AG08396 (cell line): ENCODE measurements around the gene ST3GAL4.

Experiments used
- DNase-seq: peaks from one replicate; pipeline ENCODE4 v3.0.0; 2012; ENCODE audit warnings: low spot score, mixed read lengths

Gene ST3GAL4

DNA sequence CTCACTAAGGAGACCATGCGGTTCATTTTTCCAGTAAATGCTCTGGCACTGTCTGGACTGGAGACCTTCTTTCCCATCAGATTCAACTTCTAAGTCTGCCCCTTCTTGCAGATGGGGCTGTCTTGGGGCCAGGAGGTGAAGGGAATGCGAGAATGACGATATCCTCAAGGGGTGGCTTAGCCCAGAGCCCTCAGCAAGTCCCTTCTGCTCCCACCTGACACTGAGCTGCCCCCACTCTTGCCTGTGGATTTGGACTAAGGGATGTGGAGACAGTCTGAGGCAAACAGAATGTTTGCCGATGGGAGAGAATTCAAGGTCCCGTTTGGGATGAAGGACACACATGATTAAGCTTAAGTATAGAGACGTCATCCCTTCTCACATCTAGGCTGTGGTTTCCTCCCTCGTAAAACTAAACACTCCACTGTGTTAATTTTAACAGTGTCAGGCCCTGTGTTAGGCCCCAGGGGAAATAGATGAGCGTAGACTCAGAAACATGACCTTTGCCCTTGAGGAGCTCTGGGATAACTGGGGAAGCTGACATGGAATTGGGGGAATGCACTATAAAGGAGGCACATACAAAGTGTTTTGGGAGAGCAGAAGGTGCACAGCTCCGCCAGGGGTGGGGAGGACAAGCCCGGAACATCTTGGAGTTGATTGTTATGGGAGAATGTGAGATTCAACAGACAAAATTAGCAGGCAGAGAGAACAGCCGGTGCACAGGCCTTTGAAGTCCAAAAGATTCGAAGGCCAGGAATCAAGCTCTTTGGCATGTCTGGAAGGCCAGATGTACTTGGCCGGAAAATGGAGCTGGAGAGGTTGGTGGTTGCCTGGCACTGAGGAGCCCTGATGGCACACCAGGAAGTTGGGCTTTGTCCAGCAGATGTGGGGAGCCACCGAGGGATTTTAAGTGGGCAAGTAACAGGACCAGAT is 71.6 kb downstream of the ST3GAL4 start:
- no peak for DNase-seq

DNA sequence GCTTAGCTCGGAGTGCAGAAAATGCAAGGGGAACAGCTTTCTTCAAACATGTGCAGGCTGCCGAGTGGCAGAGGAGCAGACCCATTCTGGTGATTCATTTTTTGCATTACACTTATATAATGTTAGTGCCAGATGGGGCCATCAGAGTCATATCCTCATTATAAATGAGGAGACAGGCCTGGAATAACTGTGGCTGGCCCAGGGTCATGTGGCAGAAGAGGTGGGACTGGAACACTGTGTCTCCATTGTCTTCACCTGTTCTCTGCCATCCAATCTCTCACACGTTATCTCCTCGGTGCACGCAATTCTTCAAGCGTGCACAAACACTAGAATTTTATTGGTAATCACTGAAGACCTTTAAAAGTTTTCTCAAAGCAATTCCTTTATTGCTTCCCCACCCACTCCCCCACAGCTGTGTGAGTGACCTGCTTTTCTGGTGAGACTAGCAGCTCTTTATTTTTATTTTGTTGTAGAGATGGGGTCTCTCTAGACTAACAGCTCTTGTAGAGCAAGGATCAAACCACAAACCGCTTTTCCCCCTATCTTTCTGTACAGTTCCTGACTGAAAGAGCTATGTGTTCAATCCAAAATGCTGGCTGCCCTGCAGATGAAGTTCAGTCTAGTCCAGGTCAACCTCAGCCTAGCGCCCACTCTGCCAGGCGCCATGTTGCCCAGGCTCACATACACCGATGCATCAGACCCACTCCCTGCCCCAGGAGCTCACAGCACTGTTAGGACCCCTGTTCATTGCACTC is 75.3 kb downstream of the ST3GAL4 start:
- DNase-seq = no peak

DNA sequence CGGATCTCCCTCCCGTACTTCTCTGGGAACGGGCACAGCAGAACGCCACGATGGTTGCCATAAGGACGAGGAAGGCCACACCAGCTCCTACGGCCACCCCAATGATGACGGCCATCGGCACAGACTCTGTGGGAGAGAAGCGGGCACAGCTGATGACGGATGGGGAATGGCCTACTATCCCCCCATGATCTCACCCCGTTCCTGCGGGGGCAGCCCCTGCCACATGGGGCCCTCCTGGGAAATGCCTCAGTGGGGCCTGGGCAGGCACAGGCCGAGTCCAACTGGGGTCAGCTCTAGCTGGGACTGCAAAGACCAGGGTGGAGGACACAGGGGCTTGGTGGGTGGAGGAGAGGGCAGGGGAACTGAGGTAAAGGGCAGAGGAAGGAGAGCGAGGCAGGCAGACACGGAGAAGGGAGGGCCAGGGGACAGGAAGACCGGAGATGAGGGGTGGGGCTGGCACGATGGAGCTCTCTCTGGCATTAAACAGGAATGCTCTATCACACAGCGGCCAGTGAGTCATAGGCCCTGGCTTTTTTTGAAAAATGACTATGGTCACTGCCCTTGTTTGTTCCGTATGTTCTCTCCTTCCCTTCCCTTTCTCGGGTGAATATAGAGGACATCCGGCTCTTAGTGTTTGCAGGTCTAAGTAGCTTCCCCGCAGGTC is 76.0 kb downstream of the ST3GAL4 start:
- DNase-seq = peak; percentile 93

DNA sequence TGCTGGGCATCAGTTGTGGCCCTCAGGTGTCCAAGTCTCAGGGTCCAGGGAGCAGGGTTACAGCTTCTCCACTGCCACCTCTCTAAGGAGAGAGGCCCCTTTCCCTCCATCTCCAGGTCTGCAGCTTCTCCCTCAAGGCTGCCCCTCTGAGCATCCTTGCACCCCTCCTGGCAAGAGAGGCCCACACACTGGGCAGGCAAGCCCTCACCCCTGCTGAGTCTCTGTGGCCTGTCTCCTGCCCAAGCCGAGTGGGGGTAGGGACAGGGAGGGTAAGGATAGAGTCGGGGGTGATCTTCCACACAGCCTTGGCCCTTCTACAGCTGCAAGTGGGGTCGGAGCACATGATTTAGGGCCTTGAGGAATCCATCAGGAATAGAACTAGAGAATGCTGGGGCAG is 76.6 kb downstream of the ST3GAL4 start:
- DNase-seq = no peak

DNA sequence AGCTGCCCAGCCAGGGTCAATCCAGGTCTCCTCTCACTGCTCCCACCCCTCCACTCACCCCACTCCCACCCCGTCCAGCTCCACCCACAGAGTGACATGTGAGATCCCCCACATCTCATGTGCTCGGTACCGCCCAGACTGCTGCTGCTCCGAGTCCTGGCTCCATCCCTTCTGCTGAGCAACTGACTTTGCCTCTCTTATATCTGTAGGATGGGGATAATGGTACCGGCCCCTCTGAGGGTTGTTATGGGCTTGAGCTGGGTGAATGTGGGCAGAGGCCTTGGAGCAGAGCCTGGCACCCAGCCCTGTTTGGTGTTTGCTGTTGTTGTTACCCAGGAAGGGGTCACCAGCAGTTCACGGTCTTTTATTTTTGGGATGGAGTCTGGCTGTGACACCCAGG is 77.0 kb downstream of the ST3GAL4 start:
- DNase-seq = no peak

DNA sequence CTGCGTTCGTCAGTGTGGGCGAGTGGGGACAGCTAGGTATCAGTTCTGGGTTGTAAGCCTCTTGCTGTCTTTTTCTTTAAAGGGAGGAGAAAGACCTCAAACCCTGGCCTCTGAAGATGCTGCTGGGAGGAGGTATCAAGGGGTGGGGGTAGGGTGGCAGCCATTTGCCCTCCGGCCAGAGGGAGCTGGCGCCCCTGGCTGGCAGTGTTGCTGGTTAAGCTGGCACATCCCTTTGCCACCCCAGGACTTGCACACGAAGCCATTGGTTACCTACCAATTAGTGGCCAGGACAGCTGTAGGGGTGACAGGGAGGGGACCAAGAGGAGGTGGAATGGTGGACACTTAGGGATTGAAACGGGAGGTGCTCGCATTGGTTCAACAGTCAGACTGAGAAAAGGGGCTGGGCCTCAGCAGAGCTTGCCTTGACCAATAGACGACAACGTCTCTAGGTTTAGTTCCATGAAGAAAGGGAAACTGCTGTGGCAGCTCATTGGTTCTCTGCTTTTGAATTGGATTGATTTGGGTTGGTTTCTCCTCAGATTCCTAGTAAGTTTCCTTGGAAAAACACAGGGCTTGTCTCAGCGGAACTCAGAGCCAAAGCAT is 77.9 kb downstream of the ST3GAL4 start:
- DNase-seq = no peak

DNA sequence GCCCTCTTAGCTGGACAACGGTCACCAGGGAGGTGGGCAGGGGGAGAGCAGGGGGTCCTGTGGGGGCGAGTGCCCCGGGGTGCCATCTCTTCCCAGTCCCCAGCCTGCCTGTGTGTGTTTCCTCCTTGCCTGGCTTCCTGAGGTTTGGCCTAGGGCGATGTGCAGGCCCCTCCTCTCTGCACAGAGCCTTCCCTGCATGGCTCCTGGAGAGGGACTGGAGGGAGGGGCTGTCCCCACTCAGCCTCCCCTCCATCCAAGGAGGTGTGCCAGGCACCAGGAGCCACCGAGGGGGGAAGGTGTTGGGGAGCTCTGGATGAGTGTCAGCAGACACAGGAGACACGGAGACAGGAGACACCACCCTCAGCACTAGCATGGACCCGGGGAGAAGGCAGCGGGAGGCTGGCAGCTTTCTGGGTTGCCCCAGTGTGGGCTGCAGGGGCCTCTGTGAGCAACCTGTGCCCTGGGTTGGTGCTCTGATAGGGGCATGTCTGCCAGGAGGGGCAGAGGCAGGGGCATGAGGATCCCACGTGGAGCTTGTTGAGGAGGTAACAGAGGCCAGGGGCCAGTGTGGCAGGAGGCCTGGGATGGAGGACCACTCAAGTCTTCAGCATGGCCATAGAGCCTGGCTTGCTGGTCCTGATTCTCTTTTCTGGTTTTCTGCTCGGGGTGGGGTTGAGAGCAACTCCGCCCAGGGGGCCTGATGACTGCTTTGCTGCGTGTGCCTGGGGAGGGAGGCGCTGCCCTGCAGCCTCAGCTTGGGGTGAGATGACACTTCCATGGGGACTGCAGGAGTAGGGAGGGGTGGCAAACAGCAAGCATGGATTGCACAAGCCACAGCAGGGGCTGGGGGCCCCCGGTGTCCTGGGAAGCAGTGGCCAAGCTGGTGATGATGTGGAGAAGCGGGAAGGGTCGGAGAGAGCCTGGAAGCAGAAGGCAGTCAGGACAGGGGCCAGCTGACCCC is 78.8 kb downstream of the ST3GAL4 start:
- no peak for DNase-seq

DNA sequence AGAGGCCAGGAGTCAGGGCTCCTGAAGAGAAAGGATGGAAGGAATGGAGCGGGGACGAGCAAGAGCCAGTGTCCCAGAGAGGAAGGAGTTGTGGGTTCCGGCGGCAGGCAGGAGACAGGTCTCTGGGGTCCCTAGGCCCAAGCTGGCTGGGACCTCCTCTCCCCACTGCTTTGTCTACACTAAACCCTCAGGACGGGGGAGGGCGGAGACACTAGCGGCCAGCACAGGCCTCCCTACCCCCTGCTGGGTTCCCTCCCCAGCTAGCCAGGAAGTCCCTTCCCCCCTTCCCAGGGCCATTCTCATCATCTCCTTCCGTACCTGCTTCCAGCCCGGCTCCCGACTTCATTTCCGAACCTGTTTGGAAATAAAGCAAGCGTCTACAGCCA is 79.5 kb downstream of the ST3GAL4 start:
- no peak for DNase-seq

DNA sequence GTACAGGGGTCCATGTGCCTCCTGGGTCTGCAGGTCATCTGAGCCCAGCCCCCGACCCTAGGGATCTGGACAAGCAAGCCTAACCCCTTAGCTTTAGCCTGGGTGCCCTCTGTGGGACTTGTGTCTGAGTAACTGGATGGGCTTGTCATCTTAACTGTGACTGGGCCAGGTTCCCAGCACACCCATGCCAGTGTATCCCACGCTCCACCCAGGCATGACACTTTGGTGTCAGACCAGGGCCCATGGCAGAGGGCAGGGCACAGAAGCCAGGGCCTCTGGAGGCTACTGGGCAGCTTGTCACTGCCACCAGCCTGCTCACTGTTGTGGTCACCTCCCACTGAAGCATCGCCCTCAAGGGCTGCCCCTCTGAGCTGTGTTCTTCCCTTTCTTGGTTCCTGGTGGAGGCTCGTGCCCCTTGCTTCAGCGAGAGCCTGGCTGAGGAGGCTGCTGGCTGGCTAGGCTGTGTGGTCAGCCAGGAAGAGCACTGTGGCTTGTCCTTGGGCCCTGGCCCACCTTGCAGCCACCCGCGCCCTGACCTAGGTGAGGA is 80.8 kb downstream of the ST3GAL4 start:
- no peak for DNase-seq

DNA sequence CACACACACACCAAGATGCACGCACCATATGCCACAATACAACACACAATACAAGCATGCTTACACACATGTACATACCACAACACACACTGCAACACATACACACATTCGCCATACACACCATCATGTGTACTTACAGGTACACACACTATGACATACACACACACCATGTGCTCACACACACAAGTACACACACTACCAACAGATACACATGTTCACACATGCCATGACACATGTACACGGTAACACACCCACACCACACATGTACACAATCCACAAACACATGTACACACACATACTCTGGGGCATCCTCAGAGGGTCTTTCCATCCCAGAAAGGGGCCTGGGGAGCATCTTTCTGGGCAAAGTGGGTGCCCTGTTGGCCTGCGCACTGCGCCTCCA is 82.2 kb downstream of the ST3GAL4 start:
- no peak for DNase-seq

DNA sequence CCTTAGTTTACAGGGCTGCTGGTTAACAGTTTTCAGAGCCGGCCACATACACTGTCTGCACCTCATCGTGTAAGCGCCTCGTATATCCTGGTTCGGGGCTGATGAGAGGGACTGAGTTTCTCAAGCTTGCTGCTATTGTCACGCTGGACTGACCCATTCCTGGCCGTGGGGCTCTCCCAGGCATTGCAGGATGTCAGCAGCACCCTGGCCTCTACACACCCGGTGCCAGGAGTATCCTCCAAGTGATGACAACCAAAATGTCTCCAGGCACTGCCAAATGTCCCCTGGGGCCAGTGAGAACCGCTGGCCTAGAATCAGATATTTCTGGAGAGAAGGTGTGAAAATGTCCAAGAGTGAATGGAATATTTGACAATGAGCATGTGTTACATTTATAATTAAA is 82.8 kb downstream of the ST3GAL4 start:
- no peak for DNase-seq

DNA sequence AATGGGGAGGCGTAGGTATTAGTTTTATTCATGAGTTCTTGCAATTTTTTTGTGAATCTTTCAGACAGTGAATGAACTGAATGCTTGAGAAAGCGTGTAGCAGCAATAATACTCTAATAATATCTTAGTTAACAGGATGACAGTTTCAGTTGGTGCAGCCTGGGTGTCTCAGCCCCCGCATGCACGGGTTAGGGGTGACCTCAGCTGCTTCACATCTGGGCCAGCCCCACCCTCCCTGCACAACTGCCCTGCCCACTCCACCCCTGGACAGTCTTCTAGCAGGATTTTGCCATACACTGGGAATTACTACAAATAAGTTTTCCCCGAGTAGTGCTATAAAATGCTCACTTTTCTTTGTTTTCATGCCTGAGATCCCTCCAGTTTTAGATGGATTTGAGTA is 83.2 kb downstream of the ST3GAL4 start:
- no peak for DNase-seq

DNA sequence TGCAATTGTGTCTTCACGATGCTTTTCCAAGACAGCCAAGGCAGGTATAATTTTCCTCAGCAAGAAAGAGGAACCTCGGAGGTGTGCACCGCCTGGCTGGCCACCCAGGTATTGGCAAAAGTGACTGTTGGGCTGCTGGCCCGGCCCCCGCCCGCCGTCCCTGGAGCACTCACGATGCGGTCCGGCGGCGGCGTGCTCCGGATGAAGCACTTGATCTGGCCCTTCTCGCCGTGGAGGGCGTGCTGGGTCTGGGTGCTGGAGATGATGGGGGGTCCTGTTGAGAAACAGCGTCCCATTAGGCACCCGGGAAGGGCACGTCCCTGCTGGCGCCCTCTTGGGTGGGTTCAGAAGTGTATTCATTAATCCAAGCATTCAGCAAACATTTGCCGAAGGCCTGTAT is 84.8 kb downstream of the ST3GAL4 start:
- DNase-seq = no peak

DNA sequence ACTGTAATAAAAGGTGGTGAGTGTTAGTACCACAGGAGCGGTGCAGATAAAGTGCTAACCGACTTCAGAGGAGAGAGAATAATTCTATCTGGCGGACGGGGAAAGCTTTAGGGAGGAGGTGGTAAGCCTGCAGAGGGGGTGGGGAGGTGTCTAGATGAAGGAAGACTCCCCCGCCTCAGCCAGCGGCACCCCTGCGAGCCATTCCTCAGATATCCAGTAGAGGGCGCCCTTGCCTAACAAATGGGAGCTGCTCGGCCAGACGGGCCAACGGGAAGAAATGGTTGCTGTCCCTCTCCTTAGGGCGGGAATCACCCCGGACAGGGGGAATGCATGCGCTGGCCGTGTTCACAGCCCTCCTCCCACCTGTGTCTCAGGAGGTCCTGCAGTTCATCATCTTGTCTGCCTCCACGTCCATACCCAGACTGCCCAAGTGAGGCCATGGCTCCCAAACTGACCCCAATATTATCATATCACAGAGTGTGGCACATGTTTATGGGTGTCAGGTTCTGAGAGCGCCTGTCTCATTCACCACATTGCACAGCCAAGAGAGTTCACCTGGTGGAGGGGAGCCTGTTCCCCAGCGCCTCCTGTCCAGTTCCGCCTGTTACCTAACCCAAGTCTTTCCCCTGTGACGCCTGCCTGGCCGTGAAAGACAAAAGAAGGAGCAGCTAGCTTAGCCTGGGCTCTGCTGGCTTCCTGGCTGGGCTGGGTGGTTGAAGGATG is 85.5 kb downstream of the ST3GAL4 start:
- DNase-seq = peak; percentile 94

DNA sequence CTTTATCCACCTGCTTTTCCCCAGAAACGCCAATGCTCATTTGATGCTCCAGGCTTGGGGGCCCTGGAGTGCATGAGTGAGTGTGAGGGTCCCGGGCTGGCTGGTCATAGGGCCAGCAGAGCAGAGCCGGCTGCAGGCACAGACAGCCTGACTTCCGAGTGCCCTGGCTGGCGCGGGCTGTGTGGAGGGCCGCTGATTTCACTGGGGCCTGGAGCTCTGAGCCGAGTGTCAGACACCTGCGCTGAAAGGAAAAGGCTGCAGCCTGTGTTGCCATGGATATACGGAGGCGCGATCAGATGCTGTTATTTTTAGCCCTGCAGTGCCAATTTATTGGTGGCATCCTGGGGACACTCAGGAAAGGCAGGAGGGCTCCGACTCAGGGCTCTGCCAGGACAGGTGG is 87.6 kb downstream of the ST3GAL4 start:
- no peak for DNase-seq

DNA sequence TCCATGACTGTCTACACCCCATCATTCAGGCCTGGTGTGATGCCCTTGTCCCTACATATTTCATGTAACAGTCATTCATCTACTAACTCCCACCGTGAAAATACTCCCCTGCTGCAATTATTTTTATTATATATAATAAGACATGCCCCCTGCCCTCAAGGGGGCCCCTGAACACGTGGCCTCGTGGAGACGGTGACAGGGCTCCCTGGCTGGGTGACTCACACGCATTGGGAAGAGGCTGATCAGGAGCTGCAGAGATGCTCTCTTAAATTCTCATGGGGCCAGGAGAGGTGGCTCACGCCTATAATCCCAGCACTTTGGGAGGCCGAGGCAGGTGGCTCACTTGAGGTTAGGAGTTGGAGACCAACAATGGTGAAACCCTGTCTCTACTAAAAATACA is 88.6 kb downstream of the ST3GAL4 start:
- no peak for DNase-seq

DNA sequence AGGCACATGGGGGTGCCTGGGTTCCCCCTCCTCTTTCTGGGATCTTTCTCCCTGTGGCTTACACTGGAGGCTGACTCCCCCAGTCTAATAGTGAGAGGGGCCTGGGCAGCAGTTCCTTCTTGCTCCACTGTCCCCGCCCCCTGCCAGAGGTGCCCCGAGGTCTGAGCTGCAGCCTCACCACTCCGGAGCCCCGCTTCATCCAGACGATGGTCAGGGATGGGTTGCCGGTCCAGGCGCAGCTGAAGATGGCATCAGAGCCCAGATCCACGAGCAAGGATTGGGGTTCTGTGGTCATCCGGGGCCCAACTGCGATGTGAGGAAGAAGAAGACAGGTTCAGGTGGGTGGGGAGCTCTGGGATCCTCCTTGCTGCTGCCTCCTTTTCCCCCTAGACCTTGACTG is 91.1 kb downstream of the ST3GAL4 start:
- no peak for DNase-seq

DNA sequence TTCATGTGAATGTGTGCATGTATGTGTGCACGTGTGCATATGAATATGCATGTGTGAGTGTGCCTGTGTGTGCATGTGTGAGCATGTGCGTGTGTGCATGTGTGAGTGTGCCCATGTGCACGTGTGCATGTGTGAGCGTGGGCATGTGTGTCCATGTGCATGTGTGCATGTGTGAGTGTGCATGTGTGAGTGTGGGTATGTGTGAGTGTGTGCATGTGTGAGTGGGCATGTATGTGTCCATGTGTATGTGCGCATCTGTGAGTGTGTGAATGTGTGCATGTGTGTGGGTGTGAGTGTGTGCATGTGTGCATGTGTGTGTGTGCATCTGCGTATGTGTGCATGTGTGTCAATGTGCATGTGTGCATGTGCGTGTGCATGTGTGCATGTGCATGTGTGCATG is 94.7 kb downstream of the ST3GAL4 start:
- DNase-seq = no peak

DNA sequence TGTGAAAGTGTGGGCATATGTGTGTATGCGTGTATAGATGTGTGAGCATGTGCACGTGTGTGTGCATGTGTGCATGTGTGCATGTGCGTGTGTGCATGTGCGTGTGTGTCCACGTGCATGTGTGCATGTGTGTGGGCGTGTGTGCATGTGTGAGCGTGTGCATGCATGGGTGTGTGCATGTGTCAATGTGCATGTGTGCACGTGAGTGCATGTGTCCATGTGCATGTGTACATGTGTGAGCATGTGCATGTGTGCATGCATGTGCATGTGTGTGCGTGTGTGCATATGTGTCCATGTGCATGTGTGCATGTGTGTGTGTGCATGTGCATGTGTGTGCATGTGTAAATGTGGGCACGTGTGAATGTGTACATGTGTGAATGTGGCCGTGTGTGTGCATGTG is 95.3 kb downstream of the ST3GAL4 start:
- no peak for DNase-seq

DNA sequence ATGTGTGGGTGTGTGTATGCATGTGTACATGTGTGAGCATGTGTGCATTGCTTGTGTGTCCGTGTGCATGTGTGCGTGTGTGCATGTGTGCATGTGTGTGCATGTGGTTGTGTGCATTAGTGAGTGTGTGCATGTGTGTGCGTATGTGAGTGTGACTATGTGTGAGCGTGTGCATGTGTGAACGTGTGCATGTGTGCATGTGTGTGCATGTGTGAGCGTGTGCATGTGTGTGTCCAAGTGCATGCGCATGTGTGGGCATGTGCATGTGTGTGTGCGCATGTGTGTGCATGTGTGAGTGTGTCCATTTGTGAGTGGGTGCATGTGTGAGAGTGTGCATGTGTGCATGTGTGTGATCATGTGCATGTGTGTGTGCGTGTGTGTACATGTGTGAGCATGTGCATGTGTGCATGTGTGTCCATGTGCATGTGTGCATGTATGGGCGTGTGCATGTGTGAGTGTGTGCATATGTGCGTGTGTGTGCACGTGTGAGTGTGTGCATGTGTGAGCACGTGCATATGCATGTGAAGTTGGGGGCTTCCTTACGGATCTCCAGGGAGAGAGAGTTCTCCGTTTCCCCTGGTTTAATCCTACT is 95.8 kb downstream of the ST3GAL4 start:
- DNase-seq = no peak
